Ascending aorta (tissue), 2 donors: ENCODE results near the gene KRTAP2-3. TPM values are rescaled to one million over a fixed set of nuclear protein-coding genes. Genes with fewer than 3 reads are reported as not detected.

ENCODE experiments used
- DNase-seq, 2 donors: peaks; one replicate each; pipeline ENCODE4 v3.0.0-alpha.2; 2019; ENCODE audit warnings: low spot score in 2 of 2
- H3K27ac ChIP-seq, 2 donors: fragments of 200-600 bp; sonication (generic); one replicate each; pipeline ENCODE4 v1.5.1; 2016 to 2017; ENCODE audit warnings: mild to moderate bottlenecking in 1 of 2
- H3K27me3 ChIP-seq: fragments of 200-600 bp; sonication (generic); one replicate; pipeline ENCODE4 v1.5.1; 2017
- H3K36me3 ChIP-seq, 2 donors: fragments of 200-600 bp; sonication (generic); one replicate each; pipeline ENCODE4 v1.5.1; 2016
- H3K4me1 ChIP-seq, 2 donors: fragments of 200-600 bp; sonication (generic); one replicate each; pipeline ENCODE4 v1.5.1; 2016 to 2017; ENCODE audit warnings: mild to moderate bottlenecking in 1 of 2
- H3K4me3 ChIP-seq, 2 donors: fragments of 200-600 bp; sonication (generic); one replicate each; pipeline ENCODE4 v1.5.1; 2016 to 2017; ENCODE audit warnings: mild to moderate bottlenecking in 1 of 2
- H3K9me3 ChIP-seq, 2 donors: fragments of 200-600 bp; sonication (generic); one replicate each; pipeline ENCODE4 v1.5.1; 2016
- CTCF ChIP-seq, 3 experiments: fragments of 200-600 bp in 2 of 3; fragments of 450-650 bp in 1 of 3; sonication (generic) in 2 of 3; IDR thresholded peaks; one replicate each; pipeline ENCODE4 v1.5.1; 2016 to 2019; ENCODE audit warnings: antibody characterized with exemption in 3 of 3, mild to moderate bottlenecking in 1 of 3, moderate library complexity in 1 of 3
- intact Hi-C: fragments of 100-400 bp; cut with DNase I; formaldehyde crosslinking; loops from one replicate; pipeline ENCODE4 v1.15.1; 2023
- total RNA-seq: library from RNA; depleted of rRNA; stranded (reverse); fragments of >200 nt; gene quantifications from one replicate; pipeline ENCODE4 v1.1.0, GENCODE V29; 2016

KRTAP2-3 gene
- total RNA-seq, 1 donor from 2014 or later: not detected

- no peaks in the 10 kb centered on the region for H3K36me3 ChIP-seq
- TF ChIP-seq CTCF (IDR thresholded peaks at IDR 0.05): no peak
- intact Hi-C loops: no loop called here
Measured at GRCh38 chr17:41018541-41018940, 41.4 kb downstream of the KRTAP2-3 start.

GRCh38 chr17:41016578-41017215, 43.2 kb downstream of the KRTAP2-3 start:
- no peaks in the 10 kb centered on the region for H3K27me3 ChIP-seq
- no peak for DNase-seq
- no peaks in the 10 kb centered on the region for H3K9me3 ChIP-seq
- intact Hi-C loops: no loop called here
- H3K27ac ChIP-seq: no peak overlapping the region
- no peaks in the 10 kb centered on the region for H3K36me3 ChIP-seq
- TF ChIP-seq CTCF (IDR thresholded peaks at IDR 0.05): no peak
- no peak overlapping the region for H3K4me3 ChIP-seq
- no peaks in the 10 kb centered on the region for H3K4me1 ChIP-seq

More at GRCh38 chr17:41018541-41018940, 41.4 kb downstream of the KRTAP2-3 start:
- no peak for DNase-seq
- Histone ChIP-seq H3K4me1 (no peaks in the 10 kb centered on the region), H3K27me3 (no peaks in the 10 kb centered on the region), H3K9me3 (no peaks in the 10 kb centered on the region), H3K4me3 (no peak overlapping the region), H3K27ac (no peak overlapping the region)

GRCh38 chr17:41015454-41015853, 44.5 kb downstream of the KRTAP2-3 start:
- Histone ChIP-seq H3K36me3 (no peaks in the 10 kb centered on the region), H3K4me3 (no peak overlapping the region), H3K4me1 (no peaks in the 10 kb centered on the region), H3K27me3 (no peaks in the 10 kb centered on the region), H3K27ac (no peak overlapping the region), H3K9me3 (no peaks in the 10 kb centered on the region)
- TF ChIP-seq CTCF (IDR thresholded peaks at IDR 0.05): no peak
- intact Hi-C loops: no loop called here
- no peak for DNase-seq

- Histone ChIP-seq H3K27me3 (no peaks in the 10 kb centered on the region), H3K4me1 (no peaks in the 10 kb centered on the region), H3K4me3 (no peak overlapping the region), H3K9me3 (no peaks in the 10 kb centered on the region), H3K36me3 (no peaks in the 10 kb centered on the region), H3K27ac (no peak overlapping the region)
- intact Hi-C loops: no loop called here
- DNase-seq: no peak
- no peak for TF ChIP-seq CTCF (IDR thresholded peaks at IDR 0.05)
Measured at GRCh38 chr17:41013606-41014005, 46.3 kb downstream of the KRTAP2-3 start.

GRCh38 chr17:41013181-41013580, 46.7 kb downstream of the KRTAP2-3 start:
- no peaks in the 10 kb centered on the region for H3K36me3 ChIP-seq
- H3K9me3 ChIP-seq: no peaks in the 10 kb centered on the region
- intact Hi-C loops: no loop called here
- no peak overlapping the region for H3K27ac ChIP-seq
- TF ChIP-seq CTCF (IDR thresholded peaks at IDR 0.05): no peak
- no peak for DNase-seq
- no peak overlapping the region for H3K4me3 ChIP-seq
- no peaks in the 10 kb centered on the region for H3K4me1 ChIP-seq
- no peaks in the 10 kb centered on the region for H3K27me3 ChIP-seq
